Neural cell (in vitro differentiated cells): Measurements from ENCODE around the gene PXDN.

Experiments
- CTCF ChIP-seq: fragments of 450-650 bp; IDR thresholded peaks from 2 replicates; pipeline ENCODE4 v1.5.1; 2014; ENCODE audit warnings: antibody characterized with exemption, mild to moderate bottlenecking, moderate library complexity; ENCODE audit not compliant: poor library complexity, severe bottlenecking
- EP300 ChIP-seq: fragments of 450-650 bp; conservative IDR thresholded peaks from 2 replicates; pipeline ENCODE4 v1.6.1; 2014; ENCODE audit warnings: antibody characterized with exemption, mild to moderate bottlenecking, moderate library complexity; ENCODE audit not compliant: poor library complexity, severe bottlenecking
- EZH2 ChIP-seq: fragments of 200-600, 300-800 bp; shearing (Covaris generic), sonication (generic); IDR thresholded peaks from 2 replicates; pipeline ENCODE4 v1.6.1; 2014; ENCODE audit warnings: antibody characterized with exemption, low read length, borderline replicate concordance, mild to moderate bottlenecking; ENCODE audit not compliant: insufficient read depth, poor library complexity, severe bottlenecking
- MXI1 ChIP-seq: fragments of 450-650 bp; conservative IDR thresholded peaks from 2 replicates; pipeline ENCODE4 v1.6.1; 2014; ENCODE audit warnings: antibody characterized with exemption, mild to moderate bottlenecking; ENCODE audit not compliant: poor library complexity, severe bottlenecking
- POLR2AphosphoS5 ChIP-seq: IDR thresholded peaks from 2 replicates; pipeline ENCODE4 v1.6.1; 2012
- RAD21 ChIP-seq: fragments of 450-650 bp; conservative IDR thresholded peaks from 2 replicates; pipeline ENCODE4 v1.6.1; 2014; ENCODE audit warnings: antibody characterized with exemption, mild to moderate bottlenecking, moderate library complexity
- SMC3 ChIP-seq: fragments of 450-650 bp; conservative IDR thresholded peaks from 2 replicates; pipeline ENCODE4 v1.6.1; 2014; ENCODE audit warnings: antibody characterized with exemption, mild to moderate bottlenecking, moderate library complexity; ENCODE audit not compliant: poor library complexity
- TF ChIP-seq, protein P1 (sequence below): IDR thresholded peaks from 2 replicates; pipeline ENCODE4 v1.6.1; 2012; ENCODE audit warnings: borderline replicate concordance

DNA sequence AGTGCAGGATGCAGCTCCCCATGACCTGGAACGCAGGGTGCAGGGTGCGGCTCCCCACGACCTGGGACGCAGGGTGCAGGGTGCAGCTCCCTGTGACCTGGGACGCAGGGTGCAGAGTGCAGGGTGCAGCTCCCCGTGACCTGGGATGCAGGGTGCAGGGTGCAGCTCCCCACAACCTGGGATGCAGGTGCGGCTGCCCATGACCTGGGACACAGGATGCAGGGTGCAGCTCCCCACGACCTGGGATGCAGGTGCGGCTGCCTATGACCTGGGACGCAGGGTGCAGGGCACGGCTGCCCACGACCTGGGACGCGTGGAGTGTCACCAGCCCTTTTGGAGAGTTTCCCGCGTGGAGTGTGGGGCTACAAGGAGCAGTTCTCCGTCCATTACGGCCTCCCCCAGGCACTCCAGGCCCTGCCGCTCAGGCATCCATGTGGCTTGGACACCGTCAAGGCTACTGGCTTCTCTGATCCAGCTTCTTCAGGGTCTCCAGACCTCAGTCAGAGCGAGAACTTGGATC, 38.7 kb downstream of the PXDN start:
- TF ChIP-seq CTCF (no peak), POLR2AphosphoS5 (no peak), RAD21 (no peak), EP300 (no peak), EZH2 (no peak), MXI1 (no peak), SMC3 (no peak)
- TF ChIP-seq, protein P1, sequence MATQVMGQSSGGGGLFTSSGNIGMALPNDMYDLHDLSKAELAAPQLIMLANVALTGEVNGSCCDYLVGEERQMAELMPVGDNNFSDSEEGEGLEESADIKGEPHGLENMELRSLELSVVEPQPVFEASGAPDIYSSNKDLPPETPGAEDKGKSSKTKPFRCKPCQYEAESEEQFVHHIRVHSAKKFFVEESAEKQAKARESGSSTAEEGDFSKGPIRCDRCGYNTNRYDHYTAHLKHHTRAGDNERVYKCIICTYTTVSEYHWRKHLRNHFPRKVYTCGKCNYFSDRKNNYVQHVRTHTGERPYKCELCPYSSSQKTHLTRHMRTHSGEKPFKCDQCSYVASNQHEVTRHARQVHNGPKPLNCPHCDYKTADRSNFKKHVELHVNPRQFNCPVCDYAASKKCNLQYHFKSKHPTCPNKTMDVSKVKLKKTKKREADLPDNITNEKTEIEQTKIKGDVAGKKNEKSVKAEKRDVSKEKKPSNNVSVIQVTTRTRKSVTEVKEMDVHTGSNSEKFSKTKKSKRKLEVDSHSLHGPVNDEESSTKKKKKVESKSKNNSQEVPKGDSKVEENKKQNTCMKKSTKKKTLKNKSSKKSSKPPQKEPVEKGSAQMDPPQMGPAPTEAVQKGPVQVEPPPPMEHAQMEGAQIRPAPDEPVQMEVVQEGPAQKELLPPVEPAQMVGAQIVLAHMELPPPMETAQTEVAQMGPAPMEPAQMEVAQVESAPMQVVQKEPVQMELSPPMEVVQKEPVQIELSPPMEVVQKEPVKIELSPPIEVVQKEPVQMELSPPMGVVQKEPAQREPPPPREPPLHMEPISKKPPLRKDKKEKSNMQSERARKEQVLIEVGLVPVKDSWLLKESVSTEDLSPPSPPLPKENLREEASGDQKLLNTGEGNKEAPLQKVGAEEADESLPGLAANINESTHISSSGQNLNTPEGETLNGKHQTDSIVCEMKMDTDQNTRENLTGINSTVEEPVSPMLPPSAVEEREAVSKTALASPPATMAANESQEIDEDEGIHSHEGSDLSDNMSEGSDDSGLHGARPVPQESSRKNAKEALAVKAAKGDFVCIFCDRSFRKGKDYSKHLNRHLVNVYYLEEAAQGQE: no peak
